AG04450 (cell line): Measurements from ENCODE around the gene CDHR4. TPM values are rescaled to one million over a fixed set of nuclear protein-coding genes. Genes with fewer than 3 reads are reported as not detected.
"Not testable (repeated sequence)": the region's sequence is repeated elsewhere in the genome, so short reads cannot be mapped to it uniquely, and the experiment has no call there.

Experiments
- CTCF ChIA-PET: fragments of 300-600, 350-600 bp; formaldehyde crosslinking; extraction: SDS; loops from one replicate; lab custom pipeline; 2022; ENCODE audit warnings: antibody characterized with exemption, inconsistent platforms; lab: Charles Lee
- POLR2A ChIA-PET: fragments of 350-600 bp; formaldehyde crosslinking; extraction: SDS; loops from one replicate; lab custom pipeline; 2021; ENCODE audit warnings: antibody characterized with exemption, inconsistent platforms; lab: Yijun Ruan, JAX
- DNase-seq: peaks from one replicate; pipeline ENCODE4 v3.0.0-alpha.2; 2011; ENCODE audit warnings: low read depth, low spot score
- H3K27ac ChIP-seq: one replicate; pipeline ENCODE4 v1.5.1; 2012; ENCODE audit warnings: low read depth, low read length, control low read depth
- H3K27me3 ChIP-seq: one replicate; pipeline ENCODE4 v1.6.0; 2012; ENCODE audit warnings: low read length; ENCODE audit not compliant: control insufficient read depth, insufficient read depth
- H3K4me3 ChIP-seq: 2 replicates; pipeline ENCODE4 v1.5.1; 2011; ENCODE audit warnings: mild to moderate bottlenecking, low read depth, low read length, control low read depth
- H3K9me3 ChIP-seq: 2 replicates; pipeline ENCODE4 v1.5.1; 2012; ENCODE audit warnings: low read length; ENCODE audit not compliant: control insufficient read depth, insufficient read depth
- CTCF ChIP-seq: IDR thresholded peaks from 2 replicates; pipeline ENCODE4 v1.5.1; 2011; ENCODE audit warnings: low read depth, low read length, control low read depth, inconsistent platforms
- polyA plus RNA-seq: library from polyadenylated mRNA; depleted of rRNA; stranded (reverse); fragments of >200 nt; gene quantifications from 2 replicates; pipeline ENCODE4 v1.2.3, GENCODE V29; 2011

Gene CDHR4
- polyA plus RNA-seq, 1 experiment = not detected

GRCh38 chr3:49780080-49780974 lies 19.3 kb downstream of the CDHR4 start:
- H3K4me3 ChIP-seq = no peak overlapping the region
- no peak for DNase-seq
- H3K27me3 ChIP-seq = no peaks in the 10 kb centered on the region
- CTCF ChIA-PET = interaction anchor here (1.0 kb wide), 1 partner anchor 22 kb away, joined by 9 read pairs; the partner anchor contains the start of gene INKA1
- no peak for TF ChIP-seq CTCF
- POLR2A ChIA-PET = no interaction called here
- peak overlapping the region; percentile 0 for H3K27ac ChIP-seq
- H3K9me3 ChIP-seq = no peaks in the 10 kb centered on the region

- ChIA-PET CTCF (interaction anchor here (1.0 kb wide), 1 partner anchor 23 kb away, joined by 9 read pairs; the partner anchor contains the start of gene INKA1), POLR2A (no interaction called here)
- H3K4me3 ChIP-seq = no peak overlapping the region
- no peak for TF ChIP-seq CTCF
- no peak overlapping the region for H3K27ac ChIP-seq
- DNase-seq = no peak
- no peaks in the 10 kb centered on the region for H3K27me3 ChIP-seq
- H3K9me3 ChIP-seq = no peaks in the 10 kb centered on the region
These were observed 20.2 kb downstream of the CDHR4 start for GRCh38 chr3:49779358-49780079.

- H3K9me3 ChIP-seq, H3K27ac ChIP-seq, H3K4me3 ChIP-seq, POLR2A ChIA-PET, H3K27me3 ChIP-seq, DNase-seq, CTCF ChIA-PET: not testable (repeated sequence)
These were observed 23.6 kb downstream of the CDHR4 start for GRCh38 chr3:49776101-49776500.

GRCh38 chr3:49775538-49775937 lies 24.1 kb downstream of the CDHR4 start:
- POLR2A ChIA-PET = no interaction called here
- Histone ChIP-seq H3K27me3 (no peaks in the 10 kb centered on the region), H3K4me3 (no peak overlapping the region), H3K9me3 (no peaks in the 10 kb centered on the region), H3K27ac (no peak overlapping the region)
- DNase-seq = no peak
- TF ChIP-seq CTCF = no peak
- CTCF ChIA-PET = no interaction called here

GRCh38 chr3:49772703-49773102 lies 27.0 kb downstream of the CDHR4 start:
- ChIA-PET CTCF (interaction anchor here (2.6 kb wide), 1 partner anchor 66 kb away, joined by 11 read pairs; no protein-coding TSS in a partner anchor), POLR2A (no interaction called here)
- no peak for TF ChIP-seq CTCF
- H3K27ac ChIP-seq = no peak overlapping the region
- H3K9me3 ChIP-seq = no peaks in the 10 kb centered on the region
- no peaks in the 10 kb centered on the region for H3K27me3 ChIP-seq
- H3K4me3 ChIP-seq = no peak overlapping the region
- no peak for DNase-seq
